ENCODE measurements around the gene USP34. TPM values are rescaled to one million over a fixed set of nuclear protein-coding genes. Genes with fewer than 3 reads are reported as not detected.

USP34 gene
- total and polyA plus RNA-seq, 2 of the 8 experiments (the other 6 are each of a cell fraction or from before 2014, with no cell fraction given) = 56.7 to 91.7 TPM

- ChIA-PET POLR2A (ENCODE audit: partially characterized antibody) (interaction anchor here (1.2 to 1.4 kb wide), 2 partner anchors 13 to 34 kb away, joined by 3 to 5 read pairs; no protein-coding TSS in a partner anchor), CTCF (ENCODE audit: partially characterized antibody) (interaction anchor here (0.7 to 5.8 kb wide), 4 partner anchors 9 to 16 kb away, joined by 3 to 48 read pairs (median 6); no protein-coding TSS in a partner anchor)
- H3K9ac ChIP-seq (replicated peaks in 1 of 4; ENCODE audit: extremely low read depth in 1 of 4, low read depth in 3 of 4, low read length in 3 of 4) = no peak overlapping the region
- peaks cover 21 to 41% of the 10 kb centered on the region in 2 experiments for H4K20me1 ChIP-seq (replicated peaks in 1 of 2; ENCODE audit: control insufficient read depth in 1 of 2, insufficient read depth in 2 of 2, low read length in 2 of 2)
- no peak overlapping the region for H2BK120ac ChIP-seq (replicated peaks; ENCODE audit: low read depth, low read length)
- no peaks in the 10 kb centered on the region for H3K36me3 ChIP-seq (ENCODE audit: control insufficient read depth in 2 of 4, insufficient read depth in 4 of 4, low read length in 3 of 4)
- no peak overlapping the region for H4K91ac ChIP-seq (replicated peaks; ENCODE audit: insufficient read length, low read length)
- H3K4me2 ChIP-seq (ENCODE audit: insufficient read depth in 1 of 2, low read depth in 2 of 2, low read length in 2 of 2) = no peak overlapping the region
- no peak overlapping the region for H3K23ac ChIP-seq (ENCODE audit: insufficient read length)
- H3K4me1 ChIP-seq (replicated peaks in 1 of 4; ENCODE audit: control insufficient read depth in 3 of 4, insufficient read depth in 4 of 4, low read length in 3 of 4) = peaks cover 0 to 18% (median 5%) of the 10 kb centered on the region in 4 experiments; a peak in 6 of 7 replicates
- no peaks in the 10 kb centered on the region for H3K9me3 ChIP-seq (ENCODE audit: insufficient read depth in 2 of 2, low read depth in 1 of 2, low read length in 1 of 2)
- no peak overlapping the region for H2BK15ac ChIP-seq (ENCODE audit: low read length)
- H2BK5ac ChIP-seq (ENCODE audit: low read depth, low read length) = no peak overlapping the region
- no peak overlapping the region for H3K56ac ChIP-seq (replicated peaks; ENCODE audit: insufficient read length, low read depth, low read length)
- no peak overlapping the region for H4K5ac ChIP-seq (ENCODE audit: insufficient read length, low read depth, low read length)
- FAIRE-seq (no peak), DNase-seq (ENCODE audit: low read depth in 1 of 2, low spot score in 2 of 2) (no peak)
- no peak overlapping the region for H2BK12ac ChIP-seq (ENCODE audit: low read depth, low read length)
- peaks cover 22% of the 10 kb centered on the region for H3K79me1 ChIP-seq (ENCODE audit: low read depth, low read length)
- no peak overlapping the region for H3K27ac ChIP-seq (ENCODE audit: low read depth, low read length)
- H3K23me2 ChIP-seq (ENCODE audit: low read depth, low read length) = no peaks in the 10 kb centered on the region
- H3K27me3 ChIP-seq (replicated peaks in 1 of 4; ENCODE audit: control insufficient read depth in 3 of 4, extremely low read depth in 1 of 4, insufficient read depth in 3 of 4, low read length in 3 of 4) = no peaks in the 10 kb centered on the region
- H3K4ac ChIP-seq (replicated peaks; ENCODE audit: insufficient read length, low read depth, low read length) = no peak overlapping the region
- H2AK5ac ChIP-seq (ENCODE audit: low read depth, low read length) = no peak overlapping the region
- no peak overlapping the region for H2AFZ ChIP-seq (ENCODE audit: low read length)
- no peak overlapping the region for H3K14ac ChIP-seq (ENCODE audit: insufficient read length)
- no peak overlapping the region for H3K4me3 ChIP-seq (ENCODE audit: extremely low read depth in 1 of 4, insufficient read depth in 2 of 4, low read depth in 3 of 4, low read length in 4 of 4)
- peaks cover 43 to 98% of the 10 kb centered on the region in 2 experiments for H3K79me2 ChIP-seq (ENCODE audit: control insufficient read depth in 1 of 2, insufficient read depth in 2 of 2, low read length in 2 of 2)
- no peak overlapping the region for H3K18ac ChIP-seq (ENCODE audit: extremely low read depth, low read length)
- H2BK20ac ChIP-seq (ENCODE audit: low read length) = no peak overlapping the region
- H4K8ac ChIP-seq (ENCODE audit: extremely low read depth, insufficient read depth, low read length) = no peak overlapping the region
- TF ChIP-seq SRF (IDR thresholded peaks at IDR 0.05; ENCODE audit: low read depth, low read length) = no peak
- TF ChIP-seq RXRA (IDR thresholded peaks at IDR 0.05; ENCODE audit: insufficient read depth, low read depth, low read length) = no peak
- TF ChIP-seq CHD1 (IDR thresholded peaks at IDR 0.05; ENCODE audit: low read depth, low read length) = no peak
- TF ChIP-seq EZH2 (IDR thresholded peaks at IDR 0.05; ENCODE audit: low read depth, low read length, severe bottlenecking) = no peak
- no peak for TF ChIP-seq RAD21 (IDR thresholded peaks at IDR 0.05 in 1 of 2, conservative IDR thresholded peaks at IDR 0.05 in 1 of 2; ENCODE audit: low read depth in 2 of 2, low read length in 2 of 2)
- no peak for TF ChIP-seq POLR2A (IDR thresholded peaks at IDR 0.05; ENCODE audit: control extremely low read depth in 1 of 2, low read depth in 2 of 2, low read length in 2 of 2)
- no peak for TF ChIP-seq MAFK (IDR thresholded peaks at IDR 0.05; ENCODE audit: low read depth, low read length)
- no peak for TF ChIP-seq SUZ12 (IDR thresholded peaks at IDR 0.05; ENCODE audit: low read length)
- no peak for TF ChIP-seq TAF1 (IDR thresholded peaks at IDR 0.05; ENCODE audit: low read depth, low read length)
- no peak for TF ChIP-seq SIRT6 (IDR thresholded peaks at IDR 0.05; ENCODE audit: low read length)
- TF ChIP-seq MAX (IDR thresholded peaks at IDR 0.05) = no peak
- TF ChIP-seq FOSL1 (IDR thresholded peaks at IDR 0.05; ENCODE audit: insufficient read depth, low read depth, low read length) = no peak
Measured at GRCh38 chr2:61438670-61439069, 32.2 kb downstream of the USP34 start.

Measured in H1 (cell line).